ENCODE data around the gene TRIP6.

The TRIP6 gene

GRCh38 chr7:100874577-100875355 is 7.6 kb downstream of the TRIP6 start, which contains the start of gene SRRT:
TSS of gene SRRT (plus strand) at chr7:100875103. CDS start at chr7:100875591, 488 bp downstream.
- DNase-seq (ENCODE audit: extremely low spot score) = peak; percentile 97
- ChIA-PET CTCF (interaction anchor here (0.7 to 1.1 kb wide), 2 partner anchors 170 to 185 kb away, joined by 3 read pairs; no protein-coding TSS in a partner anchor), POLR2A (interaction anchor here (0.5 to 6.2 kb wide), 27 partner anchors 8 to 1460 kb away, joined by 3 to 158 read pairs (median 4); partner anchors contain the start of genes ACHE, EPHB4, MOSPD3 and PLOD3)
- TF ChIP-seq ZNF384 (IDR thresholded peaks at IDR 0.05) (no peak), FOXA1 (IDR thresholded peaks at IDR 0.05) (no peak), CTBP1 (IDR thresholded peaks at IDR 0.05; ENCODE audit: borderline replicate concordance) (no peak), FOXM1 (IDR thresholded peaks at IDR 0.05; ENCODE audit: borderline replicate concordance) (peak; percentile 46; the same call in 1 of the 2 replicates), BHLHE40 (IDR thresholded peaks at IDR 0.05; ENCODE audit: borderline replicate concordance) (no peak), HDGF (IDR thresholded peaks at IDR 0.05; ENCODE audit: borderline replicate concordance) (no peak), SP1 (IDR thresholded peaks at IDR 0.05) (no peak), SUZ12 (IDR thresholded peaks at IDR 0.05) (no peak), ELF4 (IDR thresholded peaks at IDR 0.05) (peak; percentile 46), ARNT (IDR thresholded peaks at IDR 0.05) (no peak), LEF1 (IDR thresholded peaks at IDR 0.05; ENCODE audit: borderline replicate concordance) (no peak), L3MBTL2 (conservative IDR thresholded peaks at IDR 0.05) (peak; percentile 84), NFRKB (IDR thresholded peaks at IDR 0.05) (peak; percentile 63), FOXK2 (IDR thresholded peaks at IDR 0.05) (no peak), PKNOX1 (IDR thresholded peaks at IDR 0.05) (no peak)

DNA sequence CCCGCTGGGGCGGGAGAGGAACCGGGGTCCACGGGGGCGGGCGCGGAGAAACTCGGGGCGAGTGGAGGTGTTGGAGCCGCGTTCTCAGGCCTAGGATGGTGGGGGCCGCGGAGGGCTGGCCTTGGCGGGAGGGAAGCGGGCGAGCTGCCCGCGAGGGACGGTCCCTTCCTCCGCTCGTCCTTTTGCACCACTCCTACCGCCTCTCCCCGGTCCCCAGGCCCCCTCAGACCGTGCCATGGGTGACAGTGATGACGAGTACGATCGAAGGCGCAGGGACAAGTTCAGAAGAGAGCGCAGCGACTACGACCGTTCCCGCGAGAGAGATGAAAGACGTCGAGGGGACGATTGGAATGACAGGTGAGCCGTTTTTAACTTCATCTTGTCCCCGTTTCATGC is 8.2 kb downstream of the TRIP6 start:
- TF ChIP-seq HDGF (IDR thresholded peaks at IDR 0.05; ENCODE audit: borderline replicate concordance) (no peak), CTBP1 (IDR thresholded peaks at IDR 0.05; ENCODE audit: borderline replicate concordance) (no peak), PKNOX1 (IDR thresholded peaks at IDR 0.05) (peak; percentile 4; the same call in 1 of the 2 replicates), FOXK2 (IDR thresholded peaks at IDR 0.05) (no peak), NFRKB (IDR thresholded peaks at IDR 0.05) (no peak), FOXA1 (IDR thresholded peaks at IDR 0.05) (no peak)
- DNase-seq (ENCODE audit: extremely low spot score) = no peak
- ChIA-PET POLR2A (interaction anchor here (0.6 to 6.2 kb wide), 24 partner anchors 8 to 1459 kb away, joined by 3 to 158 read pairs (median 4); partner anchors contain the start of genes ACHE, EPHB4, MOSPD3 and POP7), CTCF (interaction anchor here (0.7 to 1.1 kb wide), 2 partner anchors 171 to 185 kb away, joined by 3 read pairs; no protein-coding TSS in a partner anchor)

GRCh38 chr7:100878013-100878412 is 10.8 kb downstream of the TRIP6 start:
- ChIA-PET CTCF (no interaction called here), POLR2A (interaction anchor here (6.2 kb wide), 1 partner anchor 9 kb away, joined by 158 read pairs; the partner anchor contains the start of gene UFSP1)
- DNase-seq (ENCODE audit: extremely low spot score) = no peak
- TF ChIP-seq NFRKB (IDR thresholded peaks at IDR 0.05) (no peak), FOXM1 (IDR thresholded peaks at IDR 0.05; ENCODE audit: borderline replicate concordance) (no peak), ELF4 (IDR thresholded peaks at IDR 0.05) (no peak)

DNA sequence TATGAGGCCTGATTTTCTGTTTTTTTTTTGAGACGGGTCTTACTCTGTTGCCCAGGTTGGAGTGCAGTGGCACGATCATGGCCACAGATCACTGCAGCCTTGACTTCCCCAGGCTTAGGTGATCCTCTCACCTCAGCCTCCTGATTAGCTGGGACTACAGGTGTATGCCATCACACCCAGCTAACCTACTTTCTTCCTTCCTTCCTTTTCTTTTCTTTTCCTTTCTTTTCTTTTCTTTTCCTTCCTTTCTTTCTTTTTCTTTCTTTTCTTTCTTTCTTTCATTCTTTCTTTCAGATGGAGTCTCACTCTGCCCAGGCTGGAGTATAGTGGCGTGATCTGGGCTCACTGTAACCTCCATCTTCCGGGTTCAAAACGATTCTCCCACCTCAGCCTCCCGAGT is 11.5 kb downstream of the TRIP6 start:
- CTCF ChIA-PET = no interaction called here
- POLR2A ChIA-PET = interaction anchor here (6.2 kb wide), 1 partner anchor 8 kb away, joined by 158 read pairs; the partner anchor contains the start of gene UFSP1
- TF ChIP-seq LEF1 (IDR thresholded peaks at IDR 0.05; ENCODE audit: borderline replicate concordance) (no peak), NFRKB (IDR thresholded peaks at IDR 0.05) (no peak), SP1 (IDR thresholded peaks at IDR 0.05) (no peak), PKNOX1 (IDR thresholded peaks at IDR 0.05) (no peak), TARDBP (IDR thresholded peaks at IDR 0.05) (no peak), FOXA1 (IDR thresholded peaks at IDR 0.05) (no peak), BHLHE40 (IDR thresholded peaks at IDR 0.05; ENCODE audit: borderline replicate concordance) (no peak), SUZ12 (IDR thresholded peaks at IDR 0.05) (no peak), FOXM1 (IDR thresholded peaks at IDR 0.05; ENCODE audit: borderline replicate concordance) (no peak), ELF4 (IDR thresholded peaks at IDR 0.05) (no peak), ZNF384 (IDR thresholded peaks at IDR 0.05) (no peak), FOXK2 (IDR thresholded peaks at IDR 0.05) (no peak), CTBP1 (IDR thresholded peaks at IDR 0.05; ENCODE audit: borderline replicate concordance) (no peak)
- no peak for DNase-seq (ENCODE audit: extremely low spot score)

GRCh38 chr7:100879685-100880261 is 12.6 kb downstream of the TRIP6 start:
- DNase-seq (ENCODE audit: extremely low spot score) = no peak
- TF ChIP-seq HDGF (IDR thresholded peaks at IDR 0.05; ENCODE audit: borderline replicate concordance) (no peak), BHLHE40 (IDR thresholded peaks at IDR 0.05; ENCODE audit: borderline replicate concordance) (no peak), PKNOX1 (IDR thresholded peaks at IDR 0.05) (peak; percentile 86), L3MBTL2 (conservative IDR thresholded peaks at IDR 0.05) (no peak)
- CTCF ChIA-PET = no interaction called here
- POLR2A ChIA-PET = no interaction called here

All from HEK293T (cell line).